Hepatocyte (in vitro differentiated cells): ENCODE measurements around the gene PCDHGA8. TPM values are rescaled to one million over a fixed set of nuclear protein-coding genes. Genes with fewer than 3 reads are reported as not detected.
A peak's percentile ranks its signal among the peaks of the same experiment; 100 is the strongest.
"Not testable (repeated sequence)": the region's sequence is repeated elsewhere in the genome, so short reads cannot be mapped to it uniquely, and the experiment has no call there.

Source experiments
- DNase-seq: peaks from one replicate; pipeline ENCODE4 v3.0.0-alpha.2; 2016; ENCODE audit warnings: low spot score
- H2AFZ ChIP-seq: fragments of 200-600 bp; sonication (generic); 2 replicates; pipeline ENCODE4 v1.6.0; 2016; ENCODE audit warnings: antibody characterized with exemption, mild to moderate bottlenecking
- H3K27ac ChIP-seq: fragments of 200-600 bp; sonication (generic); 2 replicates; pipeline ENCODE4 v1.5.1; 2016; ENCODE audit warnings: mild to moderate bottlenecking
- H3K27me3 ChIP-seq: fragments of 200-600 bp; sonication (generic); 2 replicates; pipeline ENCODE4 v1.6.1; 2016
- H3K36me3 ChIP-seq: fragments of 200-600 bp; sonication (generic); replicated peaks from 2 replicates; pipeline ENCODE4 v1.5.1; 2016; ENCODE audit warnings: low read depth; ENCODE audit not compliant: insufficient read depth
- H3K4me1 ChIP-seq: fragments of 200-600 bp; sonication (generic); 2 replicates; pipeline ENCODE4 v1.5.1; 2016; ENCODE audit warnings: mild to moderate bottlenecking, moderate library complexity; ENCODE audit not compliant: insufficient read depth
- H3K4me2 ChIP-seq: fragments of 200-600 bp; sonication (generic); 2 replicates; pipeline ENCODE4 v1.6.0; 2016
- H3K4me3 ChIP-seq: fragments of 200-600 bp; sonication (generic); 2 replicates; pipeline ENCODE4 v1.5.1; 2016; ENCODE audit warnings: mild to moderate bottlenecking
- H3K79me2 ChIP-seq: fragments of 200-600 bp; sonication (generic); 2 replicates; pipeline ENCODE4 v1.6.0; 2017; ENCODE audit warnings: mild to moderate bottlenecking
- H3K9me2 ChIP-seq: fragments of 200-600 bp; sonication (generic); replicated peaks from 2 replicates; pipeline ENCODE4 v1.6.0; 2017; ENCODE audit warnings: mild to moderate bottlenecking; ENCODE audit not compliant: insufficient read depth
- H3K9me3 ChIP-seq: fragments of 200-600 bp; sonication (generic); 2 replicates; pipeline ENCODE4 v1.5.1; 2016; ENCODE audit warnings: low read depth, mild to moderate bottlenecking
- H4K20me1 ChIP-seq: fragments of 200-600 bp; sonication (generic); 2 replicates; pipeline ENCODE4 v1.6.0; 2016; ENCODE audit warnings: mild to moderate bottlenecking; ENCODE audit not compliant: insufficient read depth, poor library complexity, severe bottlenecking
- EZH2 ChIP-seq: fragments of 200-600 bp; sonication (generic); IDR thresholded peaks from 2 replicates; pipeline ENCODE4 v1.6.1; 2016; ENCODE audit warnings: antibody characterized with exemption, mild to moderate bottlenecking, borderline replicate concordance
- EZH2phosphoT487 ChIP-seq: fragments of 200-600 bp; sonication (generic); IDR thresholded peaks from one replicate; pipeline ENCODE4 v1.6.1; 2018; ENCODE audit warnings: antibody characterized with exemption, mild to moderate bottlenecking, low read depth, moderate library complexity; ENCODE audit not compliant: unreplicated experiment, severe bottlenecking
- WGBS: methylation state at CpG from one replicate; pipeline ENCODE4 v1.1.6; 2016; ENCODE audit warnings: low lambda C conversion rate; ENCODE audit errors: missing lambda C conversion rate; 5-methylcytosine and 5-hydroxymethylcytosine counted together
- polyA plus RNA-seq: library from polyadenylated mRNA; unstranded; fragments of >200 nt; fragmentation: Nextera tagmentation; extraction: Ambion mirVana; gene quantifications from 2 replicates; pipeline ENCODE4 v1.2.1, GENCODE V29; 2016
- total RNA-seq: library from RNA; depleted of rRNA; stranded (reverse); fragments of >200 nt; gene quantifications from 2 replicates; pipeline ENCODE4 v1.2.3, GENCODE V29; 2014
- TF ChIP-seq, protein P1 (sequence below): fragments of 200-600 bp; sonication (generic); IDR thresholded peaks from 2 replicates; pipeline ENCODE4 v1.5.1; 2016; ENCODE audit warnings: antibody characterized with exemption, mild to moderate bottlenecking; ENCODE audit not compliant: poor library complexity

Gene PCDHGA8
- total and polyA plus RNA-seq, 2 experiments from 2014 or later: 0.53 to 1.00 TPM

- no peak for DNase-seq
- no peaks in the 10 kb centered on the region for H3K4me1 ChIP-seq
- H3K36me3 ChIP-seq: no peaks in the 10 kb centered on the region
- no peaks in the 10 kb centered on the region for H3K27me3 ChIP-seq
- TF ChIP-seq EZH2 (no peak), EZH2phosphoT487 (no peak)
- TF ChIP-seq, protein P1, sequence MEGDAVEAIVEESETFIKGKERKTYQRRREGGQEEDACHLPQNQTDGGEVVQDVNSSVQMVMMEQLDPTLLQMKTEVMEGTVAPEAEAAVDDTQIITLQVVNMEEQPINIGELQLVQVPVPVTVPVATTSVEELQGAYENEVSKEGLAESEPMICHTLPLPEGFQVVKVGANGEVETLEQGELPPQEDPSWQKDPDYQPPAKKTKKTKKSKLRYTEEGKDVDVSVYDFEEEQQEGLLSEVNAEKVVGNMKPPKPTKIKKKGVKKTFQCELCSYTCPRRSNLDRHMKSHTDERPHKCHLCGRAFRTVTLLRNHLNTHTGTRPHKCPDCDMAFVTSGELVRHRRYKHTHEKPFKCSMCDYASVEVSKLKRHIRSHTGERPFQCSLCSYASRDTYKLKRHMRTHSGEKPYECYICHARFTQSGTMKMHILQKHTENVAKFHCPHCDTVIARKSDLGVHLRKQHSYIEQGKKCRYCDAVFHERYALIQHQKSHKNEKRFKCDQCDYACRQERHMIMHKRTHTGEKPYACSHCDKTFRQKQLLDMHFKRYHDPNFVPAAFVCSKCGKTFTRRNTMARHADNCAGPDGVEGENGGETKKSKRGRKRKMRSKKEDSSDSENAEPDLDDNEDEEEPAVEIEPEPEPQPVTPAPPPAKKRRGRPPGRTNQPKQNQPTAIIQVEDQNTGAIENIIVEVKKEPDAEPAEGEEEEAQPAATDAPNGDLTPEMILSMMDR: no peak
- H4K20me1 ChIP-seq: no peaks in the 10 kb centered on the region
- H3K9me3 ChIP-seq: peaks cover 1% of the 10 kb centered on the region
- no peak overlapping the region for H3K4me3 ChIP-seq
- WGBS: 96% methylated on average over 21 of the region's 21 CpGs
- no peak overlapping the region for H2AFZ ChIP-seq
- no peaks in the 10 kb centered on the region for H3K79me2 ChIP-seq
- H3K4me2 ChIP-seq: no peak overlapping the region
- H3K27ac ChIP-seq: no peak overlapping the region
- H3K9me2 ChIP-seq: no peaks in the 10 kb centered on the region
Observed at GRCh38 chr5:141383345-141383744, 9.1 kb upstream of the PCDHGA8 start.

DNA sequence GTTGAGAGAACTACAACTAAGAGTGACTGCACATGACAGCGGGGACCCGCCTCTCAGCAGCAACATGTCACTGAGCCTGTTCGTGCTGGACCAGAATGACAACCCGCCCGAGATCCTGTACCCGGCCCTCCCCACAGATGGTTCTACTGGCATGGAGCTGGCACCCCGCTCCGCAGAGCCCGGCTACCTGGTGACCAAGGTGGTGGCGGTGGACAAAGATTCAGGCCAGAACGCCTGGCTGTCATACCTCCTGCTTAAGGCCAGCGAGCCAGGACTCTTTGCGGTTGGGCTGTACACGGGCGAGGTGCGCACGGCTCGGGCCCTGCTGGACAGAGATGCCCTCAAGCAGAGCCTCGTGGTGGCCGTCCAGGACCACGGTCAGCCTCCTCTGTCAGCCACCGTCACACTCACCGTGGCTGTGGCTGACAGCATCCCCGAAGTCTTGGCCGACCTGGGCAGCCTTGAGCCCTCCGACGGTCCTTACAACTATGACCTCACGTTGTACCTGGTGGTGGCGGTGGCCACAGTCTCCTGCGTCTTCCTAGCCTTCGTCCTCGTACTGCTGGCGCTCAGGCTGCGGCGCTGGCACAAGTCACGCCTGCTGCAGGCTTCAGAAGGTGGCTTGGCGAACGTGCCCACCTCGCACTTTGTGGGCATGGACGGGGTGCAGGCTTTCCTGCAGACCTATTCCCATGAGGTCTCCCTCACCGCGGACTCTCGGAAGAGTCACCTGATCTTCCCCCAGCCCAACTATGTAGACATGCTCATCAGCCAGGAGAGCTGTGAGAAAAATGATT lies 7.8 kb upstream of the PCDHGA8 start:
- Histone ChIP-seq H4K20me1 (no peaks in the 10 kb centered on the region), H3K27me3 (no peaks in the 10 kb centered on the region), H3K4me2 (no peak overlapping the region), H3K4me1 (no peaks in the 10 kb centered on the region), H3K27ac (no peak overlapping the region), H3K9me3 (peaks cover 12% of the 10 kb centered on the region), H3K36me3 (no peaks in the 10 kb centered on the region), H3K4me3 (no peak overlapping the region), H2AFZ (no peak overlapping the region), H3K9me2 (no peaks in the 10 kb centered on the region), H3K79me2 (no peaks in the 10 kb centered on the region)
- DNase-seq: no peak
- TF ChIP-seq EZH2phosphoT487: no peak
- 94% methylated on average over 40 of the region's 43 CpGs for WGBS

- not testable (repeated sequence) for H2AFZ ChIP-seq, H3K27me3 ChIP-seq, H4K20me1 ChIP-seq, H3K4me1 ChIP-seq, H3K4me3 ChIP-seq, H3K36me3 ChIP-seq, H3K79me2 ChIP-seq, H3K9me2 ChIP-seq
- peaks cover 28% of the 10 kb centered on the region for H3K9me3 ChIP-seq
- 29% methylated on average over 22 of the region's 40 CpGs for WGBS
- TF ChIP-seq, protein P1: peak; percentile 62
- DNase-seq: peak; percentile 63
- peak within 1 kb of the TSS; percentile 69 for H3K4me2 ChIP-seq
- H3K27ac ChIP-seq: peak within 1 kb of the TSS; percentile 82
Observed at GRCh38 chr5:141387557-141388311, 4.7 kb upstream of the PCDHGA8 start, which contains the start of gene PCDHGB4. Gene PCDHGB4, plus strand, starts transcription at chr5:141387698. Its CDS starts 187 bp downstream, at chr5:141387885.

DNA sequence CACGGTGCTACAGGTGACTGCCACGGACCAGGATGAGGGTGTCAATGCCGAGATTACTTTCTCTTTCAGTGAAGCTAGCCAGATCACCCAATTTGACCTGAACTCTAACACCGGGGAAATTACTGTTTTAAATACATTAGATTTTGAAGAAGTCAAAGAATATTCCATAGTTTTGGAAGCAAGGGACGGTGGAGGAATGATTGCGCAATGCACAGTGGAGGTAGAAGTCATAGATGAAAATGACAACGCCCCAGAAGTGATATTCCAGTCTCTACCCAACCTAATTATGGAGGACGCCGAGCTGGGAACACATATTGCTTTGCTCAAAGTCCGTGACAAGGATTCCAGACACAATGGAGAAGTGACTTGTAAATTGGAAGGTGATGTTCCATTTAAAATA lies 3.8 kb upstream of the PCDHGA8 start:
- no peaks in the 10 kb centered on the region for H3K27me3 ChIP-seq
- no peak overlapping the region for H3K4me2 ChIP-seq
- H2AFZ ChIP-seq: no peak overlapping the region
- H3K9me3 ChIP-seq: peaks cover 37% of the 10 kb centered on the region
- no peaks in the 10 kb centered on the region for H4K20me1 ChIP-seq
- no peaks in the 10 kb centered on the region for H3K79me2 ChIP-seq
- TF ChIP-seq EZH2: no peak
- TF ChIP-seq EZH2phosphoT487: no peak
- TF ChIP-seq, protein P1: no peak
- no peak overlapping the region for H3K4me3 ChIP-seq
- no peaks in the 10 kb centered on the region for H3K4me1 ChIP-seq
- DNase-seq: no peak
- no peak overlapping the region for H3K27ac ChIP-seq
- WGBS: 94% methylated on average over 10 of the region's 10 CpGs
- no peaks in the 10 kb centered on the region for H3K36me3 ChIP-seq
- no peaks in the 10 kb centered on the region for H3K9me2 ChIP-seq
